ENCODE measurements around the gene PLCB3. TPM values are rescaled to one million over a fixed set of nuclear protein-coding genes. Genes with fewer than 3 reads are reported as not detected.

Gene PLCB3
- total and polyA plus RNA-seq, 2 of the 13 experiments (the other 11 are each of a cell fraction or from before 2014, with no cell fraction given): 7.5 to 13.8 TPM

DNA sequence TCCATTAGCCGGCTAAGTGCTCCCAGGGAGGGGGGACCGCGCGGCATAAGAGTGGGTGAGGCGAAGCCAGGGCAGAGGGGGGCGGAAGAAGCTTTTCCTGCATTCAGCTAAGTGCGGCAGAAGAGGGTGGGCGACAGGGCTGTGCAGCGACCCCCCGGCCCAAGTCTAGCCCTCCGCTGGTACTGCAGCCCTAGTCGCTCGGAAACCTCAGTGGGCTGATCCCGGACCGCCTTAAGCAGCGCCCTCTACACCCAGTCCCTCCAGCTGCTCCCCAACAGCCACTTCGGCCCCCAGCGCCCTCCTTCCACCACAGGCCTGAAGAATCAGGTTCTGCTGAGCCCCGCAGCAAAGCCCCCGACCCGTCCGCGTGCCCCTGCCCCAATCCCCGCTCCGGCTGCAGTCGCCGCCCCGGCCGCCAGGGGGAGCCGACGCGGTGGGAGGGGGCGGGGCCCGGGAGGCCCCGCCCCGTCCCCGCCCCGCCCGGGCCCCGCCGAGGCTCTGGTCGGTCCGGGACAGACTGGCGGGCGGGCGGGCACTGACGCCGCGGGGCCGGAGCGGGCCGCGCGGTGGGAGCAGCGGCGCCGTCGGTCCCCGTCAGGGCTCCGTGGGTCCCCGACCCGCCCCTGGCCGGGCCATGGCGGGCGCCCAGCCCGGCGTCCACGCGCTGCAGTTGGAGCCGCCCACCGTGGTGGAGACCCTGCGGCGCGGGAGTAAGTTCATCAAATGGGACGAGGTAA is at the start of gene PLCB3 (continued):
- TF ChIP-seq SRF (IDR thresholded peaks at IDR 0.05; ENCODE audit: low read depth, low read length) (no peak), TAF15 (IDR thresholded peaks at IDR 0.05; ENCODE audit: low read depth, low read length, poor library complexity, severe bottlenecking) (no peak), ZBTB3 (CRISPR knock-in tag; IDR thresholded peaks at IDR 0.05; ENCODE audit: borderline replicate concordance, low read depth) (no peak), MYNN (CRISPR knock-in tag; IDR thresholded peaks at IDR 0.05; ENCODE audit: low read depth) (no peak), ZSCAN29 (CRISPR knock-in tag; conservative IDR thresholded peaks at IDR 0.05) (no peak), ZNF713 (CRISPR knock-in tag; IDR thresholded peaks at IDR 0.05) (no peak), HNRNPLL (IDR thresholded peaks at IDR 0.05; ENCODE audit: low read depth, low read length, poor library complexity, severe bottlenecking) (no peak), ZFP36 (IDR thresholded peaks at IDR 0.05; ENCODE audit: borderline replicate concordance, low read depth, low read length, partially characterized antibody) (no peak)
- TF ChIP-seq, protein P1, sequence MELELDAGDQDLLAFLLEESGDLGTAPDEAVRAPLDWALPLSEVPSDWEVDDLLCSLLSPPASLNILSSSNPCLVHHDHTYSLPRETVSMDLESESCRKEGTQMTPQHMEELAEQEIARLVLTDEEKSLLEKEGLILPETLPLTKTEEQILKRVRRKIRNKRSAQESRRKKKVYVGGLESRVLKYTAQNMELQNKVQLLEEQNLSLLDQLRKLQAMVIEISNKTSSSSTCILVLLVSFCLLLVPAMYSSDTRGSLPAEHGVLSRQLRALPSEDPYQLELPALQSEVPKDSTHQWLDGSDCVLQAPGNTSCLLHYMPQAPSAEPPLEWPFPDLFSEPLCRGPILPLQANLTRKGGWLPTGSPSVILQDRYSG (CRISPR knock-in tag; IDR thresholded peaks at IDR 0.05): no peak
- TF ChIP-seq, protein P2, sequence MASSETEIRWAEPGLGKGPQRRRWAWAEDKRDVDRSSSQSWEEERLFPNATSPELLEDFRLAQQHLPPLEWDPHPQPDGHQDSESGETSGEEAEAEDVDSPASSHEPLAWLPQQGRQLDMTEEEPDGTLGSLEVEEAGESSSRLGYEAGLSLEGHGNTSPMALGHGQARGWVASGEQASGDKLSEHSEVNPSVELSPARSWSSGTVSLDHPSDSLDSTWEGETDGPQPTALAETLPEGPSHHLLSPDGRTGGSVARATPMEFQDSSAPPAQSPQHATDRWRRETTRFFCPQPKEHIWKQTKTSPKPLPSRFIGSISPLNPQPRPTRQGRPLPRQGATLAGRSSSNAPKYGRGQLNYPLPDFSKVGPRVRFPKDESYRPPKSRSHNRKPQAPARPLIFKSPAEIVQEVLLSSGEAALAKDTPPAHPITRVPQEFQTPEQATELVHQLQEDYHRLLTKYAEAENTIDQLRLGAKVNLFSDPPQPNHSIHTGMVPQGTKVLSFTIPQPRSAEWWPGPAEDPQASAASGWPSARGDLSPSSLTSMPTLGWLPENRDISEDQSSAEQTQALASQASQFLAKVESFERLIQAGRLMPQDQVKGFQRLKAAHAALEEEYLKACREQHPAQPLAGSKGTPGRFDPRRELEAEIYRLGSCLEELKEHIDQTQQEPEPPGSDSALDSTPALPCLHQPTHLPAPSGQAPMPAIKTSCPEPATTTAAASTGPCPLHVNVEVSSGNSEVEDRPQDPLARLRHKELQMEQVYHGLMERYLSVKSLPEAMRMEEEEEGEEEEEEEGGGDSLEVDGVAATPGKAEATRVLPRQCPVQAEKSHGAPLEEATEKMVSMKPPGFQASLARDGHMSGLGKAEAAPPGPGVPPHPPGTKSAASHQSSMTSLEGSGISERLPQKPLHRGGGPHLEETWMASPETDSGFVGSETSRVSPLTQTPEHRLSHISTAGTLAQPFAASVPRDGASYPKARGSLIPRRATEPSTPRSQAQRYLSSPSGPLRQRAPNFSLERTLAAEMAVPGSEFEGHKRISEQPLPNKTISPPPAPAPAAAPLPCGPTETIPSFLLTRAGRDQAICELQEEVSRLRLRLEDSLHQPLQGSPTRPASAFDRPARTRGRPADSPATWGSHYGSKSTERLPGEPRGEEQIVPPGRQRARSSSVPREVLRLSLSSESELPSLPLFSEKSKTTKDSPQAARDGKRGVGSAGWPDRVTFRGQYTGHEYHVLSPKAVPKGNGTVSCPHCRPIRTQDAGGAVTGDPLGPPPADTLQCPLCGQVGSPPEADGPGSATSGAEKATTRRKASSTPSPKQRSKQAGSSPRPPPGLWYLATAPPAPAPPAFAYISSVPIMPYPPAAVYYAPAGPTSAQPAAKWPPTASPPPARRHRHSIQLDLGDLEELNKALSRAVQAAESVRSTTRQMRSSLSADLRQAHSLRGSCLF (CRISPR knock-in tag; IDR thresholded peaks at IDR 0.05; ENCODE audit: borderline replicate concordance): no peak
- TF ChIP-seq, protein P3, sequence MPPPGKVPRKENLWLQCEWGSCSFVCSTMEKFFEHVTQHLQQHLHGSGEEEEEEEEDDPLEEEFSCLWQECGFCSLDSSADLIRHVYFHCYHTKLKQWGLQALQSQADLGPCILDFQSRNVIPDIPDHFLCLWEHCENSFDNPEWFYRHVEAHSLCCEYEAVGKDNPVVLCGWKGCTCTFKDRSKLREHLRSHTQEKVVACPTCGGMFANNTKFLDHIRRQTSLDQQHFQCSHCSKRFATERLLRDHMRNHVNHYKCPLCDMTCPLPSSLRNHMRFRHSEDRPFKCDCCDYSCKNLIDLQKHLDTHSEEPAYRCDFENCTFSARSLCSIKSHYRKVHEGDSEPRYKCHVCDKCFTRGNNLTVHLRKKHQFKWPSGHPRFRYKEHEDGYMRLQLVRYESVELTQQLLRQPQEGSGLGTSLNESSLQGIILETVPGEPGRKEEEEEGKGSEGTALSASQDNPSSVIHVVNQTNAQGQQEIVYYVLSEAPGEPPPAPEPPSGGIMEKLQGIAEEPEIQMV (CRISPR knock-in tag; IDR thresholded peaks at IDR 0.05; ENCODE audit: low read depth): no peak
- TF ChIP-seq, protein P4, sequence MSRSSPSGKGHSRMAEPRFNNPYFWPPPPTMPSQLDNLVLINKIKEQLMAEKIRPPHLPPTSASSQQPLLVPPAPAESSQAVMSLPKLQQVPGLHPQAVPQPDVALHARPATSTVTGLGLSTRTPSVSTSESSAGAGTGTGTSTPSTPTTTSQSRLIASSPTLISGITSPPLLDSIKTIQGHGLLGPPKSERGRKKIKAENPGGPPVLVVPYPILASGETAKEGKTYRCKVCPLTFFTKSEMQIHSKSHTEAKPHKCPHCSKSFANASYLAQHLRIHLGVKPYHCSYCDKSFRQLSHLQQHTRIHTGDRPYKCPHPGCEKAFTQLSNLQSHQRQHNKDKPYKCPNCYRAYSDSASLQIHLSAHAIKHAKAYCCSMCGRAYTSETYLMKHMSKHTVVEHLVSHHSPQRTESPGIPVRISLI (CRISPR knock-in tag; IDR thresholded peaks at IDR 0.05; ENCODE audit: borderline replicate concordance): no peak
- TF ChIP-seq, protein P5, sequence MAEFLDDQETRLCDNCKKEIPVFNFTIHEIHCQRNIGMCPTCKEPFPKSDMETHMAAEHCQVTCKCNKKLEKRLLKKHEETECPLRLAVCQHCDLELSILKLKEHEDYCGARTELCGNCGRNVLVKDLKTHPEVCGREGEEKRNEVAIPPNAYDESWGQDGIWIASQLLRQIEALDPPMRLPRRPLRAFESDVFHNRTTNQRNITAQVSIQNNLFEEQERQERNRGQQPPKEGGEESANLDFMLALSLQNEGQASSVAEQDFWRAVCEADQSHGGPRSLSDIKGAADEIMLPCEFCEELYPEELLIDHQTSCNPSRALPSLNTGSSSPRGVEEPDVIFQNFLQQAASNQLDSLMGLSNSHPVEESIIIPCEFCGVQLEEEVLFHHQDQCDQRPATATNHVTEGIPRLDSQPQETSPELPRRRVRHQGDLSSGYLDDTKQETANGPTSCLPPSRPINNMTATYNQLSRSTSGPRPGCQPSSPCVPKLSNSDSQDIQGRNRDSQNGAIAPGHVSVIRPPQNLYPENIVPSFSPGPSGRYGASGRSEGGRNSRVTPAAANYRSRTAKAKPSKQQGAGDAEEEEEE (CRISPR knock-in tag; IDR thresholded peaks at IDR 0.05; ENCODE audit: borderline replicate concordance): no peak
- TF ChIP-seq, protein P6, sequence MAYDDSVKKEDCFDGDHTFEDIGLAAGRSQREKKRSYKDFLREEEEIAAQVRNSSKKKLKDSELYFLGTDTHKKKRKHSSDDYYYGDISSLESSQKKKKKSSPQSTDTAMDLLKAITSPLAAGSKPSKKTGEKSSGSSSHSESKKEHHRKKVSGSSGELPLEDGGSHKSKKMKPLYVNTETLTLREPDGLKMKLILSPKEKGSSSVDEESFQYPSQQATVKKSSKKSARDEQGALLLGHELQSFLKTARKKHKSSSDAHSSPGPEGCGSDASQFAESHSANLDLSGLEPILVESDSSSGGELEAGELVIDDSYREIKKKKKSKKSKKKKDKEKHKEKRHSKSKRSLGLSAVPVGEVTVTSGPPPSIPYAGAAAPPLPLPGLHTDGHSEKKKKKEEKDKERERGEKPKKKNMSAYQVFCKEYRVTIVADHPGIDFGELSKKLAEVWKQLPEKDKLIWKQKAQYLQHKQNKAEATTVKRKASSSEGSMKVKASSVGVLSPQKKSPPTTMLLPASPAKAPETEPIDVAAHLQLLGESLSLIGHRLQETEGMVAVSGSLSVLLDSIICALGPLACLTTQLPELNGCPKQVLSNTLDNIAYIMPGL (CRISPR knock-in tag; IDR thresholded peaks at IDR 0.05; ENCODE audit: borderline replicate concordance in 1 of 2, low read depth in 1 of 2): 0 out of 4 replicates have a peak, but pooled peaks of 1 of the 2 experiments have one; percentile 42
